ENCODE data around the gene PLXNB2.

Gene PLXNB2

GRCh38 chr22:50307890-50308596 is 597 bp upstream of the PLXNB2 start:
- H3K4me3 ChIP-seq (replicated peaks in 1 of 2; ENCODE audit: low read depth in 2 of 2, low read length in 2 of 2), result peak overlapping the region in 1 of 2 donors; percentile 14
- DNase-seq (ENCODE audit: low read depth in 2 of 2), result no peak
- no peak for TF ChIP-seq CTCF (IDR thresholded peaks at IDR 0.05; ENCODE audit: low read depth, low read length)

GRCh38 chr22:50305923-50306566 is 1.4 kb downstream of the PLXNB2 start:
- peak overlapping the region; percentile 84 to 92 for H3K4me3 ChIP-seq (replicated peaks in 1 of 2; ENCODE audit: low read depth in 2 of 2, low read length in 2 of 2)
- no peak for TF ChIP-seq CTCF (IDR thresholded peaks at IDR 0.05; ENCODE audit: low read depth, low read length)
- DNase-seq (ENCODE audit: low read depth in 2 of 2), result peak; percentile 95 to 98

GRCh38 chr22:50305393-50305922 is 2.0 kb downstream of the PLXNB2 start:
- peak overlapping the region; percentile 84 to 92 for H3K4me3 ChIP-seq (replicated peaks in 1 of 2; ENCODE audit: low read depth in 2 of 2, low read length in 2 of 2)
- DNase-seq (ENCODE audit: low read depth in 2 of 2), result no peak
- TF ChIP-seq CTCF (IDR thresholded peaks at IDR 0.05; ENCODE audit: low read depth, low read length), result no peak

- TF ChIP-seq CTCF (IDR thresholded peaks at IDR 0.05; ENCODE audit: low read depth, low read length), result no peak
- peak overlapping the region; percentile 84 to 92 for H3K4me3 ChIP-seq (replicated peaks in 1 of 2; ENCODE audit: low read depth in 2 of 2, low read length in 2 of 2)
- DNase-seq (ENCODE audit: low read depth in 2 of 2), result peak; percentile 28 to 48
These were observed 2.7 kb downstream of the PLXNB2 start for GRCh38 chr22:50304528-50305392.

GRCh38 chr22:50303848-50304527 is 3.5 kb downstream of the PLXNB2 start:
- H3K4me3 ChIP-seq (replicated peaks in 1 of 2; ENCODE audit: low read depth in 2 of 2, low read length in 2 of 2), result peak overlapping the region in 1 of 2 donors; percentile 15
- DNase-seq (ENCODE audit: low read depth in 2 of 2), result no peak
- TF ChIP-seq CTCF (IDR thresholded peaks at IDR 0.05; ENCODE audit: low read depth, low read length), result peak; percentile 16

- DNase-seq (ENCODE audit: low read depth in 2 of 2), result no peak
- no peak for TF ChIP-seq CTCF (IDR thresholded peaks at IDR 0.05; ENCODE audit: low read depth, low read length)
- H3K4me3 ChIP-seq (replicated peaks in 1 of 2; ENCODE audit: low read depth in 2 of 2, low read length in 2 of 2), result peak overlapping the region in 1 of 2 donors; percentile 15
These were observed 4.0 kb downstream of the PLXNB2 start for GRCh38 chr22:50303515-50303847.

All from cardiac fibroblast (primary cell).